ENCODE results near the gene ATP12A.

Gene ATP12A

GRCh38 chr13:24679686-24680085 is 522 bp upstream of the ATP12A start:
- Histone ChIP-seq H4K20me1 (ENCODE audit: insufficient read depth, low read length) (no peaks in the 10 kb centered on the region), H3K4me3 (ENCODE audit: low read length) (no peak overlapping the region)

GRCh38 chr13:24680921-24681604 is 855 bp downstream of the ATP12A start:
- Histone ChIP-seq H3K4me3 (ENCODE audit: low read length) (peak overlapping the region; percentile 50; the same call in 1 of the 2 replicates), H3K27me3 (replicated peaks; ENCODE audit: insufficient read depth, low read length) (0 out of 2 replicates have a peak, but pooled peaks cover 6% of the 10 kb centered on the region), H3K27ac (ENCODE audit: low read length) (no peak overlapping the region), H3K4me1 (ENCODE audit: low read length) (peaks cover 4% of the 10 kb centered on the region; the same call in 1 of the 2 replicates), H3F3A (ENCODE audit: insufficient read depth, low read length) (no peaks in the 10 kb centered on the region), H2AFZ (ENCODE audit: low read length) (0 out of 2 replicates have a peak overlapping the region, but pooled peaks have one; percentile 35), H3K4me2 (ENCODE audit: low read depth, low read length) (peak overlapping the region; percentile 74; the same call in 1 of the 2 replicates), H4K20me1 (ENCODE audit: insufficient read depth, low read length) (no peaks in the 10 kb centered on the region), H3K9me3 (replicated peaks; ENCODE audit: insufficient read depth, low read length) (no peaks in the 10 kb centered on the region), H3K9ac (ENCODE audit: low read length) (no peak overlapping the region), H3K79me2 (ENCODE audit: low read length) (no peaks in the 10 kb centered on the region), H3K9me2 (replicated peaks; ENCODE audit: insufficient read depth, low read length) (no peaks in the 10 kb centered on the region), H3K36me3 (replicated peaks; ENCODE audit: insufficient read depth, low read length) (no peaks in the 10 kb centered on the region)
- TF ChIP-seq EZH2 (optimal IDR thresholded peaks at IDR 0.05; ENCODE audit: low read depth, low read length) (no peak), CTCF (IDR thresholded peaks at IDR 0.05; ENCODE audit: low read length) (no peak), EZH2phosphoT487 (IDR thresholded peaks at IDR 0.05; ENCODE audit: low read length) (no peak)
- no peak for DNase-seq

More at GRCh38 chr13:24679686-24680085, 522 bp upstream of the ATP12A start:
- H3F3A ChIP-seq (ENCODE audit: insufficient read depth, low read length) = no peaks in the 10 kb centered on the region
- H3K27me3 ChIP-seq (replicated peaks; ENCODE audit: insufficient read depth, low read length) = 0 out of 2 replicates have a peak, but pooled peaks cover 6% of the 10 kb centered on the region
- H3K36me3 ChIP-seq (replicated peaks; ENCODE audit: insufficient read depth, low read length) = no peaks in the 10 kb centered on the region
- no peaks in the 10 kb centered on the region for H3K9me3 ChIP-seq (replicated peaks; ENCODE audit: insufficient read depth, low read length)
- peak overlapping the region; percentile 74; the same call in 1 of the 2 replicates for H3K4me2 ChIP-seq (ENCODE audit: low read depth, low read length)
- H3K9ac ChIP-seq (ENCODE audit: low read length) = no peak overlapping the region
- TF ChIP-seq EZH2phosphoT487 (IDR thresholded peaks at IDR 0.05; ENCODE audit: low read length) (no peak), CTCF (IDR thresholded peaks at IDR 0.05; ENCODE audit: low read length) (no peak), EZH2 (optimal IDR thresholded peaks at IDR 0.05; ENCODE audit: low read depth, low read length) (no peak)
- H3K79me2 ChIP-seq (ENCODE audit: low read length) = no peaks in the 10 kb centered on the region
- no peak for DNase-seq
- peaks cover 4% of the 10 kb centered on the region; the same call in 1 of the 2 replicates for H3K4me1 ChIP-seq (ENCODE audit: low read length)
- no peaks in the 10 kb centered on the region for H3K9me2 ChIP-seq (replicated peaks; ENCODE audit: insufficient read depth, low read length)
- H3K27ac ChIP-seq (ENCODE audit: low read length) = no peak overlapping the region
- no peak overlapping the region for H2AFZ ChIP-seq (ENCODE audit: low read length)

GRCh38 chr13:24681930-24682329 is 1.7 kb downstream of the ATP12A start:
- no peaks in the 10 kb centered on the region for H3K9me2 ChIP-seq (replicated peaks; ENCODE audit: insufficient read depth, low read length)
- no peaks in the 10 kb centered on the region for H4K20me1 ChIP-seq (ENCODE audit: insufficient read depth, low read length)
- H3K36me3 ChIP-seq (replicated peaks; ENCODE audit: insufficient read depth, low read length) = no peaks in the 10 kb centered on the region
- TF ChIP-seq EZH2phosphoT487 (IDR thresholded peaks at IDR 0.05; ENCODE audit: low read length) (no peak), CTCF (IDR thresholded peaks at IDR 0.05; ENCODE audit: low read length) (no peak), EZH2 (optimal IDR thresholded peaks at IDR 0.05; ENCODE audit: low read depth, low read length) (no peak)
- H3K79me2 ChIP-seq (ENCODE audit: low read length) = no peaks in the 10 kb centered on the region
- no peak overlapping the region for H2AFZ ChIP-seq (ENCODE audit: low read length)
- no peaks in the 10 kb centered on the region for H3K9me3 ChIP-seq (replicated peaks; ENCODE audit: insufficient read depth, low read length)
- H3K27me3 ChIP-seq (replicated peaks; ENCODE audit: insufficient read depth, low read length) = 0 out of 2 replicates have a peak, but pooled peaks cover 6% of the 10 kb centered on the region
- no peak overlapping the region for H3K9ac ChIP-seq (ENCODE audit: low read length)
- H3K4me3 ChIP-seq (ENCODE audit: low read length) = no peak overlapping the region
- no peaks in the 10 kb centered on the region for H3F3A ChIP-seq (ENCODE audit: insufficient read depth, low read length)
- DNase-seq = no peak
- H3K4me1 ChIP-seq (ENCODE audit: low read length) = peaks cover 4% of the 10 kb centered on the region; the same call in 1 of the 2 replicates
- H3K4me2 ChIP-seq (ENCODE audit: low read depth, low read length) = no peak overlapping the region
- H3K27ac ChIP-seq (ENCODE audit: low read length) = no peak overlapping the region
